GM12878 (cell line): ENCODE measurements around the gene ATXN2. TPM values are rescaled to one million over a fixed set of nuclear protein-coding genes. Genes with fewer than 3 reads are reported as not detected.

Source experiments
- CBX3 ChIP-seq: fragments of 200-600 bp; sonication (generic); IDR thresholded peaks from 2 replicates; pipeline ENCODE4 v1.6.1; 2016; ENCODE audit warnings: low read depth, borderline replicate concordance
- DPF2 ChIP-seq: fragments of 450-650 bp; IDR thresholded peaks from 2 replicates; pipeline ENCODE4 v1.6.1; 2017; ENCODE audit warnings: mild to moderate bottlenecking
- GABPA ChIP-seq: IDR thresholded peaks from 2 replicates; pipeline ENCODE4 v1.6.1; 2014; ENCODE audit warnings: antibody characterized with exemption, low read depth, mild to moderate bottlenecking, inconsistent platforms
- HDAC2 ChIP-seq: fragments of 200-600 bp; sonication (generic); IDR thresholded peaks from 2 replicates; pipeline ENCODE4 v1.6.1; 2017
- JUNB ChIP-seq: IDR thresholded peaks from 2 replicates; pipeline ENCODE4 v1.6.1; 2016; ENCODE audit warnings: antibody characterized with exemption, mild to moderate bottlenecking
- KLF5 ChIP-seq: fragments of 450-650 bp; IDR thresholded peaks from 2 replicates; pipeline ENCODE4 v1.6.1; 2014; ENCODE audit warnings: mild to moderate bottlenecking; ENCODE audit not compliant: partially characterized antibody
- NFYA ChIP-seq: IDR thresholded peaks from 2 replicates; pipeline ENCODE4 v1.6.1; 2011; ENCODE audit warnings: low read depth, mild to moderate bottlenecking, low read length, improper control_type of control experiment, borderline replicate concordance
- NR2F1 ChIP-seq: fragments of 450-650 bp; conservative IDR thresholded peaks from 2 replicates; pipeline ENCODE4 v1.6.1; 2017; ENCODE audit warnings: mild to moderate bottlenecking
- POLR2AphosphoS5 ChIP-seq: IDR thresholded peaks from 2 replicates; pipeline ENCODE4 v1.6.1; 2011; ENCODE audit warnings: mild to moderate bottlenecking, low read length, inconsistent platforms
- RAD21 ChIP-seq: IDR thresholded peaks from 2 replicates; pipeline ENCODE4 v1.6.1; 2011; ENCODE audit warnings: mild to moderate bottlenecking, low read depth, low read length, moderate library complexity; ENCODE audit not compliant: insufficient read depth
- RFX5 ChIP-seq: IDR thresholded peaks from 2 replicates; pipeline ENCODE4 v1.6.1; 2011; ENCODE audit warnings: low read depth, low read length, improper control_type of control experiment
- SREBF2 ChIP-seq: IDR thresholded peaks from 2 replicates; pipeline ENCODE4 v1.6.1; 2012; ENCODE audit warnings: mild to moderate bottlenecking, low read length
- STAT1 ChIP-seq: fragments of 450-650 bp; conservative IDR thresholded peaks from 2 replicates; pipeline ENCODE4 v1.6.1; 2014; ENCODE audit warnings: antibody characterized with exemption, mild to moderate bottlenecking
- TCF12 ChIP-seq: IDR thresholded peaks from 2 replicates; pipeline ENCODE4 v1.6.1; 2011; ENCODE audit warnings: low read depth, mild to moderate bottlenecking, low read length
- WRNIP1 ChIP-seq: IDR thresholded peaks from 2 replicates; pipeline ENCODE4 v1.6.1; 2011; ENCODE audit warnings: low read depth, low read length, improper control_type of control experiment, borderline replicate concordance
- ZBED1 ChIP-seq: IDR thresholded peaks from 2 replicates; pipeline ENCODE4 v1.6.1; 2016; ENCODE audit warnings: borderline replicate concordance
- ZNF207 ChIP-seq: fragments of 450-650 bp; IDR thresholded peaks from 2 replicates; pipeline ENCODE4 v1.6.1; 2014; ENCODE audit warnings: antibody characterized with exemption, mild to moderate bottlenecking, borderline replicate concordance
- ZNF217 ChIP-seq: fragments of 450-650 bp; IDR thresholded peaks from 2 replicates; pipeline ENCODE4 v1.6.1; 2017; ENCODE audit warnings: antibody characterized with exemption, mild to moderate bottlenecking
- ZNF384 ChIP-seq: IDR thresholded peaks from 2 replicates; pipeline ENCODE4 v1.6.1; 2012; ENCODE audit warnings: low read depth, mild to moderate bottlenecking, low read length, improper control_type of control experiment, borderline replicate concordance
- ZSCAN29 ChIP-seq: fragments of 450-650 bp; IDR thresholded peaks from 2 replicates; pipeline ENCODE4 v1.6.1; 2017; ENCODE audit warnings: mild to moderate bottlenecking, moderate library complexity
- polyA plus RNA-seq, 11 experiments: library from polyadenylated mRNA; depleted of rRNA in 4 of 11; unstranded in 6 of 11; stranded (reverse) in 5 of 11; fragments of >200 nt; fragmentation: Nextera tagmentation in 4 of 11; fragmentation: Illumina TruSeq in 1 of 11; extraction: Ambion mirVana in 4 of 11; extraction: Trizol in 1 of 11; gene quantifications; 1 replicate in 1 of 11; 2 replicates in 10 of 11; pipeline versions ENCODE4 v1.2.1 to v1.2.3, GENCODE V29; 2011 to 2016; ENCODE audit warnings: inconsistent platforms in 2 of 11, missing spikeins in 2 of 11, low read depth in 1 of 11
- total RNA-seq, 4 experiments: library from RNA; depleted of rRNA in 3 of 4; stranded (reverse); fragments of >200 nt in 3 of 4; fragmentation: Illumina TruSeq in 1 of 4; extraction: Trizol in 1 of 4; gene quantifications; 2 replicates each; pipeline versions ENCODE4 v1.2.1 to v1.2.3, GENCODE V29; 2013 to 2021
- TF ChIP-seq, protein P1 (sequence below): fragments of 450-650 bp; formaldehyde crosslinking; IDR thresholded peaks from 2 replicates; pipeline ENCODE4 v1.4.0; 2020; ENCODE audit warnings: mild to moderate bottlenecking, moderate library complexity
- TF ChIP-seq, protein P2 (sequence below): fragments of 450-650 bp; IDR thresholded peaks from 2 replicates; pipeline ENCODE4 v1.6.1; 2014; ENCODE audit warnings: mild to moderate bottlenecking
- TF ChIP-seq, protein P3 (sequence below): fragments of 150-350 bp; IDR thresholded peaks from 2 replicates; pipeline ENCODE4 v1.6.1; 2014; ENCODE audit warnings: mild to moderate bottlenecking, low read depth, low read length
- TF ChIP-seq, protein P4 (sequence below): IDR thresholded peaks from 2 replicates; pipeline ENCODE4 v1.6.1; 2011; ENCODE audit warnings: mild to moderate bottlenecking, low read depth, low read length, moderate library complexity; ENCODE audit not compliant: insufficient replicate concordance

The ATXN2 gene
- total and polyA plus RNA-seq, 10 of the 15 experiments (the other 5 are each of a cell fraction or from before 2014, with no cell fraction given), result 8.8 to 31.5 (median 19.0) TPM

DNA sequence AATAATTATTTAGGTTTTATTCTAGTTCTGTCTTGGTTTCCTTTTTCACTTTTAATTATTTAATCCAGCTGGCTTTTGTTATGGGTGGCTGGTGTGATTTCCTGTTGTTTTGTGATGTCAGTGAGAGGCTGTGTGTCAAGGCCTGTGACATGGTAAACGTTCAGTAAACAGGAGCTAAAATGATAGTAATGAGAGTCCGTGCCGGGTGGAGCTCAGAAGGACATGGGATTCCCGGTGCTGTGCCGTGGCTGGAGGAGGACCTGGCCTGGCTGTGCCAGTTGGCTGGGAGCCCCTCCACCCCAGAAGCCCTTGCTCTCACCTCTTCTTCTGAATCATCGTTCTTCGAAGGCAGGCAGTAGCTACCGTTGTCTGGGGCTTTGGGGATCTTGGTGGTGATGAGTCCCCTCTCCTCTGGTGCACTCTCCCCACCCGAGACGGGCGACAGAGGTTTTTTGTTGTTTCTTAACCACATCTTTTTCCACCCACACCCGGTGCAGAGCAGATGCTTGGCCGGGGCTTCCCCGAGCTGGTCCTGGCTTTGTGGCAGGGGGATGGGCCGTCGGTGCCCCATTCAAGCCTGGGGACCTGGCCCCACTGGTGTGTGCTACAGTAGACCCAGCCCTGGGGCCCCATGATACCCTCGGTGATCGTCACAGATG, 164.3 kb downstream of the ATXN2 start (continued):
- TF ChIP-seq, protein P1, sequence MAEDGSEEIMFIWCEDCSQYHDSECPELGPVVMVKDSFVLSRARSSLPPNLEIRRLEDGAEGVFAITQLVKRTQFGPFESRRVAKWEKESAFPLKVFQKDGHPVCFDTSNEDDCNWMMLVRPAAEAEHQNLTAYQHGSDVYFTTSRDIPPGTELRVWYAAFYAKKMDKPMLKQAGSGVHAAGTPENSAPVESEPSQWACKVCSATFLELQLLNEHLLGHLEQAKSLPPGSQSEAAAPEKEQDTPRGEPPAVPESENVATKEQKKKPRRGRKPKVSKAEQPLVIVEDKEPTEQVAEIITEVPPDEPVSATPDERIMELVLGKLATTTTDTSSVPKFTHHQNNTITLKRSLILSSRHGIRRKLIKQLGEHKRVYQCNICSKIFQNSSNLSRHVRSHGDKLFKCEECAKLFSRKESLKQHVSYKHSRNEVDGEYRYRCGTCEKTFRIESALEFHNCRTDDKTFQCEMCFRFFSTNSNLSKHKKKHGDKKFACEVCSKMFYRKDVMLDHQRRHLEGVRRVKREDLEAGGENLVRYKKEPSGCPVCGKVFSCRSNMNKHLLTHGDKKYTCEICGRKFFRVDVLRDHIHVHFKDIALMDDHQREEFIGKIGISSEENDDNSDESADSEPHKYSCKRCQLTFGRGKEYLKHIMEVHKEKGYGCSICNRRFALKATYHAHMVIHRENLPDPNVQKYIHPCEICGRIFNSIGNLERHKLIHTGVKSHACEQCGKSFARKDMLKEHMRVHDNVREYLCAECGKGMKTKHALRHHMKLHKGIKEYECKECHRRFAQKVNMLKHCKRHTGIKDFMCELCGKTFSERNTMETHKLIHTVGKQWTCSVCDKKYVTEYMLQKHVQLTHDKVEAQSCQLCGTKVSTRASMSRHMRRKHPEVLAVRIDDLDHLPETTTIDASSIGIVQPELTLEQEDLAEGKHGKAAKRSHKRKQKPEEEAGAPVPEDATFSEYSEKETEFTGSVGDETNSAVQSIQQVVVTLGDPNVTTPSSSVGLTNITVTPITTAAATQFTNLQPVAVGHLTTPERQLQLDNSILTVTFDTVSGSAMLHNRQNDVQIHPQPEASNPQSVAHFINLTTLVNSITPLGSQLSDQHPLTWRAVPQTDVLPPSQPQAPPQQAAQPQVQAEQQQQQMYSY, result no peak
- TF ChIP-seq NR2F1 (peak; percentile 82), ZNF207 (peak; percentile 60; the same call in 1 of the 2 replicates), ZBED1 (peak; percentile 83; the same call in 1 of the 2 replicates), POLR2AphosphoS5 (peak; percentile 67; the same call in 1 of the 2 replicates), STAT1 (no peak), TCF12 (peak; percentile 98), KLF5 (no peak), NFYA (no peak), JUNB (peak; percentile 84), GABPA (no peak), CBX3 (no peak), WRNIP1 (no peak), ZNF217 (peak; percentile 15; the same call in 1 of the 2 replicates), RFX5 (no peak), SREBF2 (no peak), RAD21 (no peak), DPF2 (peak; percentile 88), ZNF384 (no peak), HDAC2 (peak; percentile 45; the same call in 1 of the 2 replicates), ZSCAN29 (0 out of 2 replicates have a peak, but pooled peaks have one; percentile 50)
- TF ChIP-seq, protein P2, sequence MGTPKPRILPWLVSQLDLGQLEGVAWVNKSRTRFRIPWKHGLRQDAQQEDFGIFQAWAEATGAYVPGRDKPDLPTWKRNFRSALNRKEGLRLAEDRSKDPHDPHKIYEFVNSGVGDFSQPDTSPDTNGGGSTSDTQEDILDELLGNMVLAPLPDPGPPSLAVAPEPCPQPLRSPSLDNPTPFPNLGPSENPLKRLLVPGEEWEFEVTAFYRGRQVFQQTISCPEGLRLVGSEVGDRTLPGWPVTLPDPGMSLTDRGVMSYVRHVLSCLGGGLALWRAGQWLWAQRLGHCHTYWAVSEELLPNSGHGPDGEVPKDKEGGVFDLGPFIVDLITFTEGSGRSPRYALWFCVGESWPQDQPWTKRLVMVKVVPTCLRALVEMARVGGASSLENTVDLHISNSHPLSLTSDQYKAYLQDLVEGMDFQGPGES, result no peak
- TF ChIP-seq, protein P3, sequence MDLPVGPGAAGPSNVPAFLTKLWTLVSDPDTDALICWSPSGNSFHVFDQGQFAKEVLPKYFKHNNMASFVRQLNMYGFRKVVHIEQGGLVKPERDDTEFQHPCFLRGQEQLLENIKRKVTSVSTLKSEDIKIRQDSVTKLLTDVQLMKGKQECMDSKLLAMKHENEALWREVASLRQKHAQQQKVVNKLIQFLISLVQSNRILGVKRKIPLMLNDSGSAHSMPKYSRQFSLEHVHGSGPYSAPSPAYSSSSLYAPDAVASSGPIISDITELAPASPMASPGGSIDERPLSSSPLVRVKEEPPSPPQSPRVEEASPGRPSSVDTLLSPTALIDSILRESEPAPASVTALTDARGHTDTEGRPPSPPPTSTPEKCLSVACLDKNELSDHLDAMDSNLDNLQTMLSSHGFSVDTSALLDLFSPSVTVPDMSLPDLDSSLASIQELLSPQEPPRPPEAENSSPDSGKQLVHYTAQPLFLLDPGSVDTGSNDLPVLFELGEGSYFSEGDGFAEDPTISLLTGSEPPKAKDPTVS, result no peak
- TF ChIP-seq, protein P4, sequence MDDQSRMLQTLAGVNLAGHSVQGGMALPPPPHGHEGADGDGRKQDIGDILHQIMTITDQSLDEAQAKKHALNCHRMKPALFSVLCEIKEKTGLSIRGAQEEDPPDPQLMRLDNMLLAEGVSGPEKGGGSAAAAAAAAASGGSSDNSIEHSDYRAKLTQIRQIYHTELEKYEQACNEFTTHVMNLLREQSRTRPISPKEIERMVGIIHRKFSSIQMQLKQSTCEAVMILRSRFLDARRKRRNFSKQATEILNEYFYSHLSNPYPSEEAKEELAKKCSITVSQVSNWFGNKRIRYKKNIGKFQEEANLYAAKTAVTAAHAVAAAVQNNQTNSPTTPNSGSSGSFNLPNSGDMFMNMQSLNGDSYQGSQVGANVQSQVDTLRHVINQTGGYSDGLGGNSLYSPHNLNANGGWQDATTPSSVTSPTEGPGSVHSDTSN, result no peak
